Sigmoid colon (tissue), 4 donors: ENCODE results near the gene IL19.

ENCODE experiments used
- EP300 ChIP-seq, 4 donors: sonication (generic); formaldehyde crosslinking; IDR thresholded peaks; one replicate each; pipeline ENCODE4 v1.6.1; 2017; ENCODE audit warnings: antibody characterized with exemption in 4 of 4
- POLR2A ChIP-seq, 2 donors: fragments of 450-650 bp; IDR thresholded peaks; one replicate each; pipeline ENCODE4 v1.6.1; 2016; ENCODE audit warnings: antibody characterized with exemption in 2 of 2, mild to moderate bottlenecking in 2 of 2, moderate library complexity in 2 of 2

- TF ChIP-seq POLR2A (IDR thresholded peaks at IDR 0.05) (no peak), EP300 (IDR thresholded peaks at IDR 0.05) (no peak)
Measured at GRCh38 chr1:206855859-206856258, 85.3 kb downstream of the IL19 start.
